SK-N-SH treated with all-trans-retinoic acid at 6 μM for 48 hours (cell line): Measurements from ENCODE around the gene ANKRD30A.

Source experiments
- ATAC-seq: fragments of 200-7000 bp; cut with Tn5 transposase; 3 replicates; pipeline ENCODE4 v1.9.1; 2020; ENCODE audit warnings: mild to moderate bottlenecking, moderate library complexity
- ARNTL ChIP-seq: fragments of 450-650 bp; formaldehyde crosslinking; IDR thresholded peaks from 2 replicates; pipeline ENCODE4 v1.5.0; 2020; ENCODE audit warnings: low read depth, mild to moderate bottlenecking, moderate library complexity, borderline replicate concordance
- BACH2 ChIP-seq: fragments of 250-450 bp; sonication (Bioruptor Pico); IDR thresholded peaks from 2 replicates; pipeline ENCODE4 v1.9.0; 2021; ENCODE audit warnings: mild to moderate bottlenecking, borderline replicate concordance
- CREB5 ChIP-seq: fragments of 250-450 bp; sonication (Bioruptor Pico); IDR thresholded peaks from 2 replicates; pipeline ENCODE4 v1.5.1; 2020; ENCODE audit warnings: low read depth, mild to moderate bottlenecking, moderate library complexity
- CSDC2 ChIP-seq: fragments of 250-450 bp; sonication (Bioruptor Pico); IDR thresholded peaks from 2 replicates; pipeline ENCODE4 v1.5.0; 2020; ENCODE audit warnings: mild to moderate bottlenecking, moderate library complexity
- CSRNP3 ChIP-seq: fragments of 250-450 bp; sonication (Bioruptor Pico); IDR thresholded peaks from 2 replicates; pipeline ENCODE4 v1.5.1; 2021; ENCODE audit warnings: mild to moderate bottlenecking, moderate library complexity
- ESRRG ChIP-seq: fragments of 250-450 bp; sonication (Bioruptor Pico); IDR thresholded peaks from 2 replicates; pipeline ENCODE4 v1.6.1; 2021; ENCODE audit warnings: mild to moderate bottlenecking
- GLIS3 ChIP-seq: fragments of 250-450 bp; sonication (Bioruptor Pico); IDR thresholded peaks from 2 replicates; pipeline ENCODE4 v1.5.0; 2020; ENCODE audit warnings: mild to moderate bottlenecking, moderate library complexity
- ISL1 ChIP-seq: fragments of 250-450 bp; sonication (Bioruptor Pico); IDR thresholded peaks from 2 replicates; pipeline ENCODE4 v2.1.2; 2022; ENCODE audit warnings: mild to moderate bottlenecking, moderate library complexity
- OSR1 ChIP-seq: fragments of 250-450 bp; sonication (Bioruptor Pico); IDR thresholded peaks from 2 replicates; pipeline ENCODE4 v1.8.0; 2022; ENCODE audit warnings: moderate library complexity, mild to moderate bottlenecking, inconsistent platforms
- PATZ1 ChIP-seq: fragments of 250-450 bp; sonication (Bioruptor Pico); IDR thresholded peaks from 2 replicates; pipeline ENCODE4 v1.8.0; 2020; ENCODE audit warnings: mild to moderate bottlenecking, moderate library complexity, borderline replicate concordance
- PPARA ChIP-seq: fragments of 250-450 bp; sonication (Bioruptor Pico); IDR thresholded peaks from 2 replicates; pipeline ENCODE4 v1.5.0; 2020; ENCODE audit warnings: mild to moderate bottlenecking, borderline replicate concordance
- RARB ChIP-seq: fragments of 250-450 bp; sonication (Bioruptor Pico); IDR thresholded peaks from 2 replicates; pipeline ENCODE4 v1.8.0; 2021; ENCODE audit warnings: mild to moderate bottlenecking, moderate library complexity
- SNAI2 ChIP-seq: fragments of 250-450 bp; sonication (Bioruptor Pico); IDR thresholded peaks from 2 replicates; pipeline ENCODE4 v1.5.0; 2020; ENCODE audit warnings: mild to moderate bottlenecking, moderate library complexity
- TCF4 ChIP-seq: fragments of 250-450 bp; sonication (Bioruptor Pico); IDR thresholded peaks from 2 replicates; pipeline ENCODE4 v1.8.0; 2021; ENCODE audit warnings: mild to moderate bottlenecking, moderate library complexity, borderline replicate concordance
- TSHZ2 ChIP-seq: fragments of 250-450 bp; sonication (Bioruptor Pico); IDR thresholded peaks from 2 replicates; pipeline ENCODE4 v1.5.0; 2020; ENCODE audit warnings: mild to moderate bottlenecking, moderate library complexity
- ZFP3 ChIP-seq: fragments of 250-450 bp; sonication (Bioruptor Pico); IDR thresholded peaks from 2 replicates; pipeline ENCODE4 v1.5.0; 2020; ENCODE audit warnings: mild to moderate bottlenecking, moderate library complexity
- ZNF565 ChIP-seq: fragments of 450-650 bp; formaldehyde crosslinking; conservative IDR thresholded peaks from 2 replicates; pipeline ENCODE4 v1.5.0; 2020; ENCODE audit warnings: low read depth, mild to moderate bottlenecking, moderate library complexity
- ZNF70 ChIP-seq: fragments of 450-650 bp; formaldehyde crosslinking; IDR thresholded peaks from 2 replicates; pipeline ENCODE4 v1.5.0; 2020; ENCODE audit warnings: mild to moderate bottlenecking, moderate library complexity

The ANKRD30A gene

GRCh38 chr10:37109000-37109399, 16.4 kb upstream of the ANKRD30A start:
- no peak for ATAC-seq
- no peak for TF ChIP-seq ESRRG
- TF ChIP-seq BACH2 = no peak
- TF ChIP-seq GLIS3 (CRISPR knock-in tag) = no peak
- no peak for TF ChIP-seq ZFP3 (CRISPR knock-in tag)
- TF ChIP-seq RARB (CRISPR knock-in tag) = no peak
- no peak for TF ChIP-seq OSR1 (CRISPR knock-in tag)
- TF ChIP-seq TSHZ2 (CRISPR knock-in tag) = no peak
- no peak for TF ChIP-seq CSRNP3 (CRISPR knock-in tag)
- TF ChIP-seq PPARA (CRISPR knock-in tag) = no peak
- no peak for TF ChIP-seq ZNF565 (CRISPR knock-in tag)
- no peak for TF ChIP-seq SNAI2
- TF ChIP-seq ARNTL (CRISPR knock-in tag) = no peak

GRCh38 chr10:37124532-37124931, 866 bp upstream of the ANKRD30A start:
- TF ChIP-seq TSHZ2 (CRISPR knock-in tag) (no peak), RARB (CRISPR knock-in tag) (no peak), ZNF565 (CRISPR knock-in tag) (no peak), CSRNP3 (CRISPR knock-in tag) (no peak), ESRRG (no peak), BACH2 (no peak), ZFP3 (CRISPR knock-in tag) (no peak)
- TF ChIP-seq, all 23 proteins: peak for 0
- ATAC-seq = no peak

- ATAC-seq = no peak
- TF ChIP-seq CREB5 (CRISPR knock-in tag) (no peak), PATZ1 (no peak)
These were observed 523 bp downstream of the ANKRD30A start for GRCh38 chr10:37125921-37126320.

- no peak for ATAC-seq
- TF ChIP-seq TSHZ2 (CRISPR knock-in tag) (no peak), TCF4 (CRISPR knock-in tag) (no peak), ISL1 (no peak), BACH2 (no peak), ZNF70 (no peak), CREB5 (CRISPR knock-in tag) (no peak), CSDC2 (CRISPR knock-in tag) (no peak)
These were observed 21.0 kb downstream of the ANKRD30A start for GRCh38 chr10:37146443-37146842.
